GM19099 (cell line): ENCODE measurements around the gene DCAF6.

Experiments
- POLR2A ChIP-seq: IDR thresholded peaks from 3 replicates; pipeline ENCODE4 v1.6.1; 2011; ENCODE audit warnings: low read depth; ENCODE audit not compliant: insufficient read length; ENCODE audit errors: extremely low read depth

DCAF6 gene

GRCh38 chr1:168092566-168093355 is 156.3 kb downstream of the DCAF6 start:
- no peak for TF ChIP-seq POLR2A

GRCh38 chr1:168093616-168094015 is 157.1 kb downstream of the DCAF6 start:
- no peak for TF ChIP-seq POLR2A

GRCh38 chr1:168095476-168095875 is 159.0 kb downstream of the DCAF6 start:
- TF ChIP-seq POLR2A: no peak

- no peak for TF ChIP-seq POLR2A
These were observed 160.0 kb downstream of the DCAF6 start for GRCh38 chr1:168096296-168097165.

- TF ChIP-seq POLR2A: no peak
These were observed 161.5 kb downstream of the DCAF6 start for GRCh38 chr1:168097921-168098528.

GRCh38 chr1:168098534-168099320 is 162.2 kb downstream of the DCAF6 start:
- no peak for TF ChIP-seq POLR2A

GRCh38 chr1:168099337-168099801 is 162.9 kb downstream of the DCAF6 start:
- TF ChIP-seq POLR2A: no peak

GRCh38 chr1:168100315-168101002 is 164.0 kb downstream of the DCAF6 start:
- no peak for TF ChIP-seq POLR2A

GRCh38 chr1:168101336-168101735 is 164.9 kb downstream of the DCAF6 start:
- no peak for TF ChIP-seq POLR2A

GRCh38 chr1:168102487-168102886 is 166.0 kb downstream of the DCAF6 start:
- TF ChIP-seq POLR2A: no peak

- no peak for TF ChIP-seq POLR2A
These were observed 168.1 kb downstream of the DCAF6 start for GRCh38 chr1:168104535-168104934.

- no peak for TF ChIP-seq POLR2A
These were observed 169.4 kb downstream of the DCAF6 start for GRCh38 chr1:168105846-168106245.

- TF ChIP-seq POLR2A: no peak
These were observed 169.8 kb downstream of the DCAF6 start for GRCh38 chr1:168106274-168106673.

GRCh38 chr1:168110896-168111545 is 174.5 kb downstream of the DCAF6 start:
- no peak for TF ChIP-seq POLR2A

GRCh38 chr1:168112673-168113305 is 176.3 kb downstream of the DCAF6 start:
- no peak for TF ChIP-seq POLR2A
